GDM1 (cell line): ENCODE measurements around the gene ATP2B2.

Experiments used
- DNase-seq: peaks from one replicate; lab custom pipeline; 2025; lab: John Stamatoyannopoulos, UW

The ATP2B2 gene

DNA sequence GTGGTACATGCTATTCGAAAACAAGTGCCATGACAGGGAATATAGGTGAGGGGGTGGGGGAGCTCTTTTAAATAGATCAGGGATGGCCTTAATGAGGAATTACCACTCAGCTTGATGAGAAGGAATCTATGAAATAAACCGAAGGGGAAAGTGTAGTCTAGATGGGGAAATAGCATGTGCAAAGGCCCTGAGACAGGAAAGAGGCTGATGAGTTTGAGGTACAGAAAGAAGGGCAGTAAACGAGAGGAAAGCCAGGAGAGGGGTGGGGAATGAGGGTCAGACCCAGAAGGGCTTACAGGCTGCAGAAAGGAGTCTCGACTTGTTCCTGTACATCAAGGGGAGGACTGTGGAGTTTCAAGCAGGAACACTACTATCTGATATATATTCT lies 12.2 kb downstream of the ATP2B2 start:
- no peak for DNase-seq

DNA sequence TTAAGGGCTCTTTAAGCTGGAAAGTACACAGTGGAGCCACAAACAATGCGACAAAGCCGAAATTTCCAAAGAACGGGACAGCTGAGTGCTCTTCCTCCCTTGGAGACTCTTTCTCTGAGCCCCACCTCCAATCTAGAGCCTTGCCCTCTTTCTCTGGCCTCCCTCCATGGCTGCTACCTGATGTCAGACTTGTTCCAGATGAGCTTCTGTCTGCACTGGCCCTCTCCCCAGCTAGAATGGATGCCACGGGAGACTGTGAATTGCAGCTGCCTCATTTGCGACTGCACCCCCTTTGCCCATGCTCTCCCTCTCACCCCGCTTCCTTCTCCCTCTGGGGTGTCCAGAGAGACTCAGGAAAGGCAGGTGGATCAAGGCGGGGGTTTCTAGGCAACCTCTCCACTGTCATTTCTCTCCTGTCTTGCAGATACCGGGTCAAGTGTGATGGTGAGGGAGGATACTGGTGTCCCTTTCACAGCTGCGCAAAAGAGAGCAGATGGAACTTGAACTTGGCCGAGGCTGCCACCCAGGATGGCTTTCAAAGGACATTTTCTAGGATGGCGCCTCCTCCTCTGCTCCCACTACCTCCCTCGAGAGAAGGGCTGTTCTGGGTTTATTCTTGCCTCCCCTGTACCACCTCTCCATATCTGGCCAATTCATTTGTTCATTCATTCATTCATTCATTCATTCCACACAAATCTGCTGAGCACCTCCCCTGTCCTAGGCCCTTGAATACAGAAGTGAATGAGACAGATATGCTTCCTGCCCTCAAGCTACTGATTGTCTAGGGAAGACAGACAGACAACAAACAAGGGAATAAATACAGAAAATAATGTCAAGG lies 12.8 kb downstream of the ATP2B2 start:
- no peak for DNase-seq

DNA sequence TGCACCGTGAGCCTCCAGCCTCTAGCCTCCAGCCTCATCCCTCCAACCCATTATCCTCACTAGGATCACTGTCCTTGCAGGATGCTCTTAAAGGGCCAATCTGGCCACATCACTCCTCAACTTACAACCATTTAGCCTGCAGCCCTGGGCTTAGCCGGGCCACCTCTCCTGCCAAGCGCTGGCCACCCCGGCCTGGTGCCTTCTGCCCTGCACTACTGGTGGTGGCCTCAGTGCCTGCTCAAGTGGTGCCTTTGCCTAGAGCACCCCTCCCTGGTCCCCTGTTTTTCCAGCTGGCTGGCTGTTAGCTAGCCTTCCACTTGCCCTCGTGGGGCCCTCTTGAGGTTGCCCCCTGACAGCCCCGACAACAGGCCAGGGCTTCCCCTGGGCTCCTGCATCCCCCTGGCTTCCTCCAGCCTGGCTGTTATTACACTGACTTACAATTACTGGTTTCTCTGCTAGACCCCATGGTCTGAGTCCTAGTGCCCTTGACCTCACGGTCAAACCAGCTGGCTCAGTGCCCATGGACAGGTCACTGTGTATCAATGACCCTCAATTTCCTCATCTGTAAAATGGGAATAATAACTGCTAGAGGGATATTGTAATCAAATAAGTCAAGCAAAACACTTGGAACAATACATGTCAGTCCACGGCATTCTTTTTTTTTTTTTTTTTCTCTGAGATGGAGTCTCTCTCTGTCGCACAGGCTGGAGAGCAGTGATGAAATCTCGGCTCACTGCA lies 15.5 kb downstream of the ATP2B2 start:
- no peak for DNase-seq

- DNase-seq: no peak
Measured at GRCh38 chr3:10487988-10488633, 17.3 kb downstream of the ATP2B2 start.

GRCh38 chr3:10485806-10486205 lies 19.6 kb downstream of the ATP2B2 start:
- no peak for DNase-seq

- no peak for DNase-seq
Measured at GRCh38 chr3:10485380-10485779, 20.0 kb downstream of the ATP2B2 start.

DNA sequence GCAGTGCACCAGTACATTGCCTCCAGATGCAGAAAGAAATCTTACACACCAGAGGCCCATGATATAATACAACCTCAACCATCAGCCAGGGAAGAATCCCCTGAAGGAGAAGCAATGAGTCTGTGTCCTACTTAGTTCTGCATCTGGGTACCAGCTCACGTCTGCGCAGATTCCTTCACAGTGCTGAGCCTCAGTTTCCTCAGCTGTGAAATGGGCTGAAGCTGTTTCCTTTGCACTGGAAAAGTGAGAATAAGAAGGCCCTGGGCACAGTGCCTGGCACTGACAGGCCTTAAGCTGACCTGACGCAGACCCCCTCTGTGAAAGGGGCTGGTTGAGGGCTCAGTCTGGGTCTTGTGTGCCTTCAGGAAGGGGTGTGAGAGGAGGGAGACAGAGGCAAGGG lies 20.7 kb downstream of the ATP2B2 start:
- no peak for DNase-seq

DNA sequence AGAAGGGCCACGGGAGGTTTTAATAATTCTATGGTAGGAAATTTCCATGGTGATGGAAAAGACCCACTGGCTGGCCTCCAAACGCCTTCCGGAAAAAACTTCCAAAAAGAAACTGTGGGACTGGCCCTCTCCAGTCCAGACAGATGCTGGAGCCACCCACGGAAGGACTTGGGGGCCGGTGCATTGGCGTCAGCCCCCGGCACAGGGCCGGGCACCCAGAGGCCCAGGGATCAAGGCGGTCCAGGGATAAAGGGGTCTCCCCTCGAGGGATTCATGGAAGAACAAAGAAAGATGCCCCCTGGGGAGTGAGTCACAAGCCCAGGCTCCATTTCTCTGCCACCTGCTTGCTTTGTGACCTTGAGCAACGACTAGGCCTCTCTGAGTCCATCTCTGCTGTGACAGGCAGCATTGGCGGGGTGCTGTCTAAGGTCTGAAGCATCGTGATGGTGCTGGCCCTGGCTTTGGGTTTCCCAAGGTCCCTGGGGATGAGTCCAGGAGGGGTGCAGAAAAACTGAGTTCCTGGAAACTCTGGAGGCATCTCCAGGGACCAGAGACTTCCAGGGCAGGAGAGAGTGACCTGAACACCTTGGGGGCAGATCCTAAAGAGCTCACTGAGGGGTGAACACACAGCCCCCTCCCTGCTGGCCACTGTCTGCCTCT lies 21.6 kb downstream of the ATP2B2 start:
- DNase-seq: no peak

DNA sequence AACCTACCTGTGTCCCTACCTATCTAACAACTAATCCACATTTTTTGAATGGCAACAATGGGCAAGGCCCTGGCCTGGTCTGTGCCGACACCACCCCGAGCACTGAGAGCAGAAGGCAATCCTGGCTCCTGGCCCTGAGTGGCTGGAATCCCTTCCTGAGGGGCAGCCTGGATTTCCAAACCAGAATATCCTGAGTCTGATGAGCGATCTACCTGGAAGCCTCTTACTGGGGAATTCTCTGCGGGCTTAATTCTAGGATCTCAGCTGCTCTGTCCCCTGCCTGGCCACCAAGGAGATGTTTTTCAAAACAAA lies 22.1 kb downstream of the ATP2B2 start:
- DNase-seq: no peak

- DNase-seq: no peak
Measured at GRCh38 chr3:10482631-10483363, 22.6 kb downstream of the ATP2B2 start.

DNA sequence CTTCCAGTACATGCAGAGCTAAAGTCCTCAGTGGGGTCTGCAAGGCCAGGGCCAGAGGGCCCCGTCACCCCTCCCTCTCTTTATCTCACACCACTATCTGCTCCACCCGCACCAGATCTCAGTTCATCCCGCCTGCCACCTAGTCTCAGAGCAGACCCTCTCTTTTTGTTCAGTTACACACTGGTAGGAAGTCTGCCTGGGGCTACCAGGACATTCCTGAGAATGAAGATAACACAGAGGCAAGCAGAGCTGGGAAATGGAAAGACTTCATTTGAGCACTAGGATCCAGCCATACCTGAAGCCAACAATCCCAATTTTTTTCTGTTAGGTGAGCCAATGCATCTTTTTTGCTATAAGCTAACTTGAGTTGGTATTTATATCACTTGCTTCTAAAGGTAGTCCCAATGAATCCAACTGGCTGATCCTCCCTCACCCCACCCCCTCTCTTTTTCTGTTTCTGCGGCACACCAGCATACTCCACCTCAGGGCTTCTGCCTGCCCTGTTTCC lies 24.5 kb downstream of the ATP2B2 start:
- DNase-seq: no peak

DNA sequence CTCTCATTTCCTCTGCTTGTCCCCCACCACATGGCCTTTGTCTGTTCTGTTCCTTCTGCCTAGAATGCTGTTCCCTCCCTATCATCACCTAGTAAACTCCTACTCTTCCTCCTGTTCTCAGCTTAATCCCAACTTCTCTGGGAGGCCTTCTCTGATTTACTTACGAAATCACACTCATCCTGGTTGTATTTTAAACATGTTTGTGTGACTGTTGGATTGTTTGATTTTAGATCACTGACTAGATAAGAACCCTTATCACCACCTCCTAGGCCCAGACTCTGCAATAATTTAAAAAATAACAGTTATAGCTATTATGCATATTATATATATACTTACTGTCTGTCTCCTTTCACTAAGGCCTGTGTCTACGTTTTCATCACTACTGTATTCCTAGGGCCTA lies 26.1 kb downstream of the ATP2B2 start:
- DNase-seq: no peak

DNA sequence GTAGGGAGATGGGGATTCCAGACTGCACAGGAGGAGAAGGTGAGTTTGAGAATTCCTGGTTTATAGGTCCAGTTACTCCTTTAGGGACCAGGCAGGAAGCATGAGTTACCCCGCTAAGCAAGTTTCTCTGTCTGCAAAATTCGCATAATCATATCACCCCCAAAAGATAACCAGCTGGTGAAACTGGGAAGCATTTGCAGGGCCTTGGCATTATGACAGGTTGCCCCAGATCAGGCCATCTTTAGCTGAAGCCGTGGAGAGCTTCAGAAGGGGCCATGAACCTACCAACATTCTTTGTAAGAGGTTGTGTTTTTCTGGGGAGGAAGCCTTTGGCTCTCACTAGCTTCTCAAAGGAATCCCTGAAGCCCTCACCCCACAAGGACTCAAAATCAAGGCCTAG lies 29.4 kb downstream of the ATP2B2 start:
- no peak for DNase-seq

- no peak for DNase-seq
Measured at GRCh38 chr3:10474847-10475246, 30.5 kb downstream of the ATP2B2 start.

GRCh38 chr3:10474275-10474646 lies 31.1 kb downstream of the ATP2B2 start:
- DNase-seq: no peak

DNA sequence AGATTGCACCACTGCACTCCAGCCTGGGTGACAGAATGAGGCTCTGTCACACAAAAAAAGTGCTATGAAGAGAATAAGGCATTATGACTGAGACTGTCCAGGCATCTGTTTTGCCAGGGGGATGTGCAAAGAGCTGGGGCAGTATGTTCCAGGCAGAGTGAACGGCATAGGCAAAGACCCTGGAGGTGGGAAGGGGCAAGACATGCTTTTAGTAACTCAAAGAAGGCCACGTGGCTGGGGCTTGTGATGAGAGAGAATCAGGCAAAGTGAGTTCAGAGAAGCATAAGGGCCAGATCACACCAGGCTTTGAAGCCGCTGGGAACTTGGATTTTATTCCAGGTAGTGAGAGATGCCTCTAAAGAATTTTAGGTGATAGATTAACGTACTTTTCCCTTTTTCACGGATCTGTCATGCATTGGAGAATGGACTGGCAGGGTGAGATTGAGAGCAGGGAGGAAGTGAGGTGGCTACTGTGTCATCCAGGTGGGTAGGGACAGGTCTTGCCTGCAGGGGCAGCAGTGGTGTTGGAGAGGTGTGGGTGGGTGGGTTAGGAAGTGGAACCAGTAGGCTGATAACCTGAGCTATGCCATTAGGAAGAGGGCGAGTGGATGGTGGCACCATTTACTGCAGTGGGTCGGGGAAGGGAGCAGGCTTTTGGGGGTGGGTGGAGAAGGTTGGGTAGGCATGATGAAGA lies 31.7 kb downstream of the ATP2B2 start:
- DNase-seq: no peak

DNA sequence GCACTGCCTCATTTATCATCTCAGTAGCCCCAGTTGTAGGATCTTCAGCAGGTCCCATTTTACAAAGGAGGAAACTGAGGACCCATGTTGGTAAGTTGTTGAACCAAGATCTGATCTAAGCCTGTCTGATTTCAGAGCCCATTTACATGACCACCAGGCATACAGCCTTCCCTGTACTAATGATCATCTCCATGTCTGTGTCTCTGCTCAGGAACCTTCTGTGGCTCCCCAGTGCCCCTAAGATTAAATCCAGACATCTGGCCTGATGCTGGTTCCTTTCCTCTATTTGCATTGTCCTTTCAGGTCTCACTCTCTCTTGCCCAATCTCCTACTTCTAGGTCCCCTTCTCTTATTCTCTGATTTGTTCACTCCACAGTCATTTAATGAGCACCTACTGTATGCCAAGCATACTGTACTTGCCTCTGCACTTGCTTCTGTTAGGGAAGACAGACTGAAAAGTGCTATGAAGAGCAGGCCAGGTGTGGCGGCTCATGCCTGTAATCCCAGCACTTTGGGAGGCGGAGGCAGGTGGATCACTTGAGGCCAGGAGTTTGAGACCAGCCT lies 32.4 kb downstream of the ATP2B2 start:
- DNase-seq: no peak

- no peak for DNase-seq
Measured at GRCh38 chr3:10471054-10471688, 34.2 kb downstream of the ATP2B2 start.

GRCh38 chr3:10470120-10471053 lies 35.0 kb downstream of the ATP2B2 start:
- no peak for DNase-seq
